ENCODE measurements around the gene FRRS1.

The FRRS1 gene

GRCh38 chr1:99738858-99739465 lies 27.5 kb downstream of the FRRS1 start:
- DNase-seq: no peak
- intact Hi-C loops (cut with DNase I): no loop called here

- intact Hi-C loops (cut with DNase I): no loop called here
- DNase-seq: peak in 3 of 10 donors; percentile 4 to 13 (median 7)
These were observed 29.4 kb downstream of the FRRS1 start for GRCh38 chr1:99737016-99737415.

- DNase-seq: no peak
- intact Hi-C loops (cut with DNase I): no loop called here
These were observed 30.6 kb downstream of the FRRS1 start for GRCh38 chr1:99735852-99736251.

GRCh38 chr1:99731384-99731783 lies 35.1 kb downstream of the FRRS1 start:
- DNase-seq: no peak
- intact Hi-C loops (cut with DNase I): no loop called here

GRCh38 chr1:99728494-99729235 lies 37.8 kb downstream of the FRRS1 start:
- intact Hi-C loops (cut with DNase I): no loop called here

GRCh38 chr1:99727575-99728185 lies 38.8 kb downstream of the FRRS1 start:
- no peak for DNase-seq

More at GRCh38 chr1:99728494-99729235, 37.8 kb downstream of the FRRS1 start:
- DNase-seq: no peak

GRCh38 chr1:99726818-99727217 lies 39.6 kb downstream of the FRRS1 start:
- intact Hi-C loops (cut with DNase I): no loop called here
- DNase-seq: no peak

More at GRCh38 chr1:99727575-99728185, 38.8 kb downstream of the FRRS1 start:
- intact Hi-C loops (cut with DNase I): no loop called here

GRCh38 chr1:99726407-99726806 lies 40.0 kb downstream of the FRRS1 start:
- no peak for DNase-seq
- intact Hi-C loops (cut with DNase I): no loop called here

GRCh38 chr1:99725996-99726395 lies 40.4 kb downstream of the FRRS1 start:
- no peak for DNase-seq
- intact Hi-C loops (cut with DNase I): no loop called here

GRCh38 chr1:99723251-99723650 lies 43.2 kb downstream of the FRRS1 start:
- intact Hi-C loops (cut with DNase I): no loop called here
- no peak for DNase-seq

GRCh38 chr1:99717005-99717404 lies 49.4 kb downstream of the FRRS1 start:
- no peak for DNase-seq
- intact Hi-C loops (cut with DNase I): no loop called here

- intact Hi-C loops (cut with DNase I): no loop called here
These were observed 53.4 kb downstream of the FRRS1 start for GRCh38 chr1:99713006-99713405.

GRCh38 chr1:99710994-99711393 lies 55.4 kb downstream of the FRRS1 start:
- DNase-seq: no peak
- intact Hi-C loops (cut with DNase I): no loop called here

More at GRCh38 chr1:99713006-99713405, 53.4 kb downstream of the FRRS1 start:
- DNase-seq: no peak

GRCh38 chr1:99707535-99708142 lies 58.8 kb downstream of the FRRS1 start:
- intact Hi-C loops (cut with DNase I): loop anchor here (1.0 to 5.0 kb wide), 2 partner anchors 527 to 960 kb away; no protein-coding TSS in a partner anchor
- DNase-seq: peak in 8 of 10 donors; percentile 41 to 92 (median 73)

GRCh38 chr1:99705385-99705784 lies 61.0 kb downstream of the FRRS1 start:
- intact Hi-C loops (cut with DNase I): loop anchor here (5.0 kb wide), 1 partner anchor 958 kb away; no protein-coding TSS in a partner anchor
- no peak for DNase-seq

- DNase-seq: no peak
- intact Hi-C loops (cut with DNase I): no loop called here
These were observed 62.0 kb downstream of the FRRS1 start for GRCh38 chr1:99704356-99704816.

- no peak for DNase-seq
- intact Hi-C loops (cut with DNase I): no loop called here
These were observed 64.2 kb downstream of the FRRS1 start for GRCh38 chr1:99702221-99702620.

- no peak for DNase-seq
- intact Hi-C loops (cut with DNase I): no loop called here
These were observed 66.4 kb downstream of the FRRS1 start for GRCh38 chr1:99700020-99700419.

- intact Hi-C loops (cut with DNase I): no loop called here
These were observed 68.9 kb downstream of the FRRS1 start for GRCh38 chr1:99697580-99697979.

GRCh38 chr1:99696616-99697015 lies 69.8 kb downstream of the FRRS1 start:
- intact Hi-C loops (cut with DNase I): no loop called here
- no peak for DNase-seq

More at GRCh38 chr1:99697580-99697979, 68.9 kb downstream of the FRRS1 start:
- DNase-seq: no peak

- intact Hi-C loops (cut with DNase I): no loop called here
- DNase-seq: no peak
These were observed 75.3 kb downstream of the FRRS1 start for GRCh38 chr1:99691175-99691574.

All from posterior cingulate gyrus (tissue), 11 donors.